GM21447 (cell line): ENCODE results near the gene ECHDC3.

Experiments used
- ATAC-seq: cut with Tn5 transposase; IDR thresholded peaks from one replicate; pipeline ENCODE4 v1.9.1; 2021; ENCODE audit not compliant: unreplicated experiment

The ECHDC3 gene

DNA sequence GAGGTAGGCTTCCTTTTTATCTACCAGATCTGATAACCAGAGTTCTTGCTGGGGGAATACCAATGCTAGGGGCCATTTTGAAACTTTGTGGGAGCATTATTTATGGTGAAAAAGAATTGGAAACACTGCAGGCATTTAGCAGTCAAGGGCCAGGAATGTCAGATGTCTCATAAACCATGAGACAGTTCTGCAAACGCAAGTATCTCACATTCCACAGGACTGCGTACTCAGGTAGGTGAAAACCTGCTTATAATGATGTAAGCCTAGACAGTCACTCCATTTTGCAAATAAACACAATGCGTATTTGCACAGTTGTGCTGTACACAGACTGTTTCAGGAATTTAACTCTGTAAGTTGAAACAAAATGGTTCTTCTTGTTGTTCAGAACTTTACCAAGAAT is 33.9 kb downstream of the ECHDC3 start:
- no peak for ATAC-seq

DNA sequence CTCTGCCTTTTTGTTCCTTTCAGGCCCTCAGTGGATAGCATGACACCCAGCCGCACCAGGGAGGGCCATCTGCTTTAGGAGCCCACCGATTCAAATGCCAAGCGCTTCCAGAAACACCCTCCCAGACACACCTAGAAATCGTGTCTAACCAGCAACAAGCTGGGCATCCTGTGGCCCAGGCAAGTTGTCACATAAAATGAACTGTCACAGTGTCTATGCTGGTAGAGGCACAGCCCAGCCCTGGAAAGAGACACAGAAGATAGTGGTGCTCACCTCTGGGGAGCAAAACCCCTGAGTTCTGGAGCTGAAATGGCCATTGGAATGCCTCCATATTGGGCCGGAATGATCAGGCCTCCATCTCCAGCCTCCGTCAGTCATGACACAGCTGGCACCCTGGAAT is 38.9 kb downstream of the ECHDC3 start:
- ATAC-seq = no peak

GRCh38 chr10:11782793-11783557 is 40.8 kb downstream of the ECHDC3 start:
- ATAC-seq = no peak

GRCh38 chr10:11783558-11783865 is 41.3 kb downstream of the ECHDC3 start:
- no peak for ATAC-seq

DNA sequence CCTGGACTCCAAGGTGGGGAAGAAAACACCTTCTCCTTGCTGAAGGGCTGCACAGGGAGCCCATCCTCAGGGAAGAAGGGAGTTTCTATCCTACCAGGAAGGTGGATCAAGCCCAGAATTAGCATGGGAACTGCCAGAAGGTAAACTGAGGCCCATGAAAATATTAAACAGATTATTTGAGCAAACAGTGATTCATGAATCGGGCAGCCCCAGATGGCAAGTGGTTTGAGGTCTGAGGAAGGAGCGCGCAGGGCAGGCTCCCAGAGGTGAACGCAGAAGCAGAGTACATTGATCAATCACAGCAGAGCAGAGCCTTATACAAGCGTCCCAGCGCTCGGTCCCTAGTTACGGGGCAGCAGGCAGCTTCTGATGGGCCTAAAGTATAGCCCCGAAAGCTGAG is 45.2 kb downstream of the ECHDC3 start:
- no peak for ATAC-seq

DNA sequence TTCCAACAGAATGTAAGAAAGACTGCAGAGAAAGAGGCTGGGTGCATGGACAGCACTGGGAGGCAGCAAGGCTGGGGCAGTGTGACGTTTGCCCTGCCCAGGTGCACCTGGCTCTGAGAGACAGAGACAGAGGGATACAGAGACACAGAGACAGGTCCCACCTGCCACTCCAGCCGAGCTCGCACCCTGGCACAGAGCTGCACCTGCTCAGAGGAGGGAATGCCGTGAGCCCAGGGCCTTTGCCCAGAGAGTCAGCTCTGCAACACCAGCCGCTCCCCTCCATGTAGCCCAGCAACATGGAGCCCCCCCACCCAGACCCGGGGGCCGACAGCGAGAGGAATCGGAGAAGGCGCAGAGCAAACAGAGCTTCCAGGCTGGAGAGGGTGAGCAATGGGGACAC is 45.7 kb downstream of the ECHDC3 start:
- no peak for ATAC-seq

GRCh38 chr10:11789306-11789705 is 47.1 kb downstream of the ECHDC3 start:
- ATAC-seq = no peak

DNA sequence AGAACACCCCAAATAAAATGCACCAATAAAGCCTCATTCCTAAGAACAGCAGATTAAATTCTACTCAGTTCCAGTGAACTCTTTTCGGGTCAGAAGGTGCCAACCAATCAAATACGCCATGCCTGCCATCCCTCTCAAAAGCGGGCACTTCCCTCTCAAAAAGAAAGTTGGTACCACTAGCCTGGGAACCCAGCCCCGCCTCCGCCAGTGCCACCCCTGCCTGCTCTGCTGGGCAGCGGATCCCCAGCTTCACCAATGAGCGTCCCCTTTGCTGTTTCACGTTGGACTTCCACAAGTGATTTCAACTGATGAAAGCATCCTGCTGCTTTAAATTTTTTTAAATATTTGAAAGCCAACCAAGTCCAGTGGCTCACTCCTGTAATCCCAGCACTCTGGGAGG is 47.8 kb downstream of the ECHDC3 start:
- no peak for ATAC-seq

DNA sequence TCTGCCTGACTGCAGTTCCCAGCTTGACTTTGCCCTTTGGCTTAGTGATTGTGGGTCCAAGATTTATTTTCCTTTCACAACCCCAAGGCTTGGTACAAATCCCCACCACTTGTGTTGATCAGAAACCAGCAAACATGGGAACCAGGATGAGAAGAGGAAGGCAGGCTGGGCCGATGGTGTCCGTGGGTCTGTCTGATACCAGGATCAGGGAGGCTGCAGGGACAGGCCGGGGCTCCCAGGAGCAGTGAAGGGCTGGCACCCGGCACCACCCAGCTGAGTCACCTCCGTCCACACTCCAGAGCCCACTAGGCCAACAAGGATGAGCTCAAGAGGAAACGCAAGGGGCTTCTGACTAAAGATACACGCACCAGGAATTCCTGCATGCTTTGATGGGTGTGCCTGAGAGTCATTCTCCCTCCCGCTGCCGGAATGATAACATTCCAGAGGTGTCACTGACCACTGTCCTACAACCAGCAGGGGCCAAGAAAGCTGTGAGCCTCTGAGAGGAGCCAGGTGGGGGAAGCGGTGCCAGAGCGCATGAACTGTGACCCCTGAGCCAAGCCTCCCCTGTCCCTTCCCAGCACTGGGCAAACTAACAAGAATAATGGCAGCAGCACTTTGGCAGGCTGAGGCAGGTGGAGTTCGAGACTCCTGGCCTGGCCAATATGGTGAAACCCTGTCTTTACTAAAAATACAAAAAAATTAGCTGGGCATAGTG is 51.7 kb downstream of the ECHDC3 start:
- ATAC-seq = no peak

GRCh38 chr10:11794566-11794965 is 52.4 kb downstream of the ECHDC3 start:
- ATAC-seq = no peak

DNA sequence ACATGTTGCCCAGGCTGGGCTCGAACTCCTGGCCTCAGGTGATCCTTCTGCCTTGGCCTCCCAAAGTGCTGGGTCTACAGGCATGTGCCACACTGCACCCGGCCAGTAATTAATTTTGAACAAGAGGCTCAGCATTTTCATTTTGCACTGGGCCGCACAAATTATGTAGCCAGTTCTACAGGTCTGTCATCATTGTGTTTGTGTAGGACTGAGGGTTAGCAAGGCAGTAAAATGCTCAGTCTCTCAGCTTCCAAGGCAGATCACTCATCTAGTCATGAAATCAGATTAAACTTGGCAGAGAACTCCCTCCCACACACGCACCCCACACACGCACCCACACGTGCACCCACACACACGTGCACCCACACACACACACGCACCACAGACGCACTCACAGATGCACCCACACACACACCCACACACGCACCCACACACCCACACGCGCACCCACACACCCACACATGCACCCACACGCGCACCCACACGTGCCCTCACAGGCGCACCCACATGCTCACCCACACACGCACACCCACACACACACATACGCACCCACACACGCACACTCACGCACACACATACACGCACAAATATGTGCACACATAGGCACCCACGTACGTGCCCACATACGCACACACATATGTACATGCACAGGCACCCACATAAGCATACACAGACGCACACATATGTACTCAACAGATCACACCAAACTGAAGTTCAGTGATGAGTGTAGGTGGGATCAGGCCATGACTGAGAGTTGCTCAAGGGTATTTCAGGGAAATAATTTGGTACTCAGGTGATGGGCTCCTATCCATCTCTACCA is 53.1 kb downstream of the ECHDC3 start:
- ATAC-seq = no peak

- no peak for ATAC-seq
These were observed 54.3 kb downstream of the ECHDC3 start for GRCh38 chr10:11796474-11796873.

- ATAC-seq = no peak
These were observed 55.1 kb downstream of the ECHDC3 start for GRCh38 chr10:11797281-11797680.

- no peak for ATAC-seq
These were observed 55.9 kb downstream of the ECHDC3 start for GRCh38 chr10:11797847-11798633.

- ATAC-seq = no peak
These were observed 56.9 kb downstream of the ECHDC3 start for GRCh38 chr10:11798845-11799735.

GRCh38 chr10:11799736-11800080 is 57.5 kb downstream of the ECHDC3 start:
- no peak for ATAC-seq

GRCh38 chr10:11804336-11804735 is 62.2 kb downstream of the ECHDC3 start:
- ATAC-seq = no peak

DNA sequence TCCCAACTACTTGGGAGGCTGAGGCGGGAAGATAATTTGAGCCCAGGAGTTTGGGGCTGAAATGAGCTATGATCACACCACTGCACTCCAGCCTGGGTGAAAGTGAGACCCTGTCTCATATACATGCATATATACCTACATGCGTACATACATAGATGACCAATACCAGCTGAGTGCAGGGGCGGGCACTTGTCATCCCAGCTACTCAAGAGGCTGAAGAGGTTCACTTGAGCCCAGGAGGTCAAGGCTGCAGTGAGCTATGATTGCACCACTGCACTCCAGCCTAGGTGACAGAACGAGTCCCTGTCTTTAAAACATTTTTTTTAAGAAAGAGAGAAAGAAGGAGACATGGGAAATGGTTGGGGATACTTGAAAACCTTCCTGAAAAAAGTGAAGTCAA is 63.6 kb downstream of the ECHDC3 start:
- no peak for ATAC-seq

- ATAC-seq = no peak
These were observed 64.5 kb downstream of the ECHDC3 start for GRCh38 chr10:11806706-11807105.

DNA sequence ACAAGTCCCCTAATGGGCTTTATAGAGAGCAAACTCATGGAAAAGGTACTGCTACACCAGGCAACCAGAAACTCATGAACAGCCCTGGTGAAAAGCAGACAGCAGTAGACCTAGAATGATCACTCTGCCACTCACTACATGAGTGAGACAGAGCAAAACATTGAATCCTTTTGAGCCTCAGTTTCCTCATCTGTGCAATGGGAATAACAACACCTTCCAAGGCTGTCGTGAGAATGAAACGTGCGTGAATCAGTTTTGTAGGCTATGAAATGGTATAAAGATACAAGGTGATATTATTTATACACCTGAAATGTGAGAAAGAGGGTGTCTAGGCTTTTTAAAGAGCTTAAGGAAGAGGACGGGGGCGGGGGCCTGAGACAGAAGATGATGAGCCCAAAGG is 66.6 kb downstream of the ECHDC3 start:
- ATAC-seq = no peak
